Activated CD8-positive, alpha-beta memory T cell treated with anti-CD3 and anti-CD28 coated beads for 4 hours (primary cell): ENCODE data around the gene NLGN1.

Source experiments
- DNase-seq, 2 donors: peaks; one replicate each; pipeline ENCODE4 v3.0.0-alpha.2; 2020; ENCODE audit warnings: low read depth in 2 of 2

The NLGN1 gene

GRCh38 chr3:173632945-173633344, 235.4 kb downstream of the NLGN1 start:
- DNase-seq = no peak

GRCh38 chr3:173635826-173636225, 238.3 kb downstream of the NLGN1 start:
- no peak for DNase-seq

GRCh38 chr3:173639098-173639497, 241.6 kb downstream of the NLGN1 start:
- no peak for DNase-seq

GRCh38 chr3:173641696-173642095, 244.2 kb downstream of the NLGN1 start:
- no peak for DNase-seq

GRCh38 chr3:173644086-173645082, 246.8 kb downstream of the NLGN1 start:
- no peak for DNase-seq

GRCh38 chr3:173650596-173650995, 253.1 kb downstream of the NLGN1 start:
- DNase-seq = no peak

- no peak for DNase-seq
Observed at GRCh38 chr3:173652093-173652492, 254.5 kb downstream of the NLGN1 start.

GRCh38 chr3:173653781-173654180, 256.2 kb downstream of the NLGN1 start:
- no peak for DNase-seq

- DNase-seq = no peak
Observed at GRCh38 chr3:173659972-173660371, 262.4 kb downstream of the NLGN1 start.

GRCh38 chr3:173660645-173661299, 263.2 kb downstream of the NLGN1 start:
- no peak for DNase-seq

GRCh38 chr3:173663696-173664111, 266.2 kb downstream of the NLGN1 start:
- DNase-seq = no peak

GRCh38 chr3:173676094-173676493, 278.6 kb downstream of the NLGN1 start:
- no peak for DNase-seq

GRCh38 chr3:173681188-173681678, 283.7 kb downstream of the NLGN1 start:
- no peak for DNase-seq

GRCh38 chr3:173685456-173685855, 287.9 kb downstream of the NLGN1 start:
- DNase-seq = no peak

GRCh38 chr3:173688216-173688842, 290.8 kb downstream of the NLGN1 start:
- no peak for DNase-seq

- no peak for DNase-seq
Observed at GRCh38 chr3:173690542-173691180, 293.1 kb downstream of the NLGN1 start.

GRCh38 chr3:173699353-173699752, 301.8 kb downstream of the NLGN1 start:
- DNase-seq = no peak

- no peak for DNase-seq
Observed at GRCh38 chr3:173700336-173700735, 302.8 kb downstream of the NLGN1 start.

GRCh38 chr3:173702561-173702960, 305.0 kb downstream of the NLGN1 start:
- no peak for DNase-seq

GRCh38 chr3:173703771-173704170, 306.2 kb downstream of the NLGN1 start:
- DNase-seq = no peak

GRCh38 chr3:173706630-173707029, 309.1 kb downstream of the NLGN1 start:
- DNase-seq = no peak

- no peak for DNase-seq
Observed at GRCh38 chr3:173708191-173708590, 310.6 kb downstream of the NLGN1 start.
